ENCODE measurements around the gene ORAI2.
"Not testable (repeated sequence)": the region's sequence is repeated elsewhere in the genome, so short reads cannot be mapped to it uniquely, and the experiment has no call there.

- not testable (repeated sequence) for TF ChIP-seq CTCF (IDR thresholded peaks at IDR 0.05); EP300 (IDR thresholded peaks at IDR 0.05; ENCODE audit: low read depth)
Observed at GRCh38 chr7:102408530-102408929, 24.8 kb upstream of the ORAI2 start.
